ENCODE results near the gene NR6A1. TPM values are rescaled to one million over a fixed set of nuclear protein-coding genes. Genes with fewer than 3 reads are reported as not detected.
A peak's percentile ranks its signal among the peaks of the same experiment; 100 is the strongest.

The NR6A1 gene
- total RNA-seq, 1 experiment from 2014 or later: 164 TPM

DNA sequence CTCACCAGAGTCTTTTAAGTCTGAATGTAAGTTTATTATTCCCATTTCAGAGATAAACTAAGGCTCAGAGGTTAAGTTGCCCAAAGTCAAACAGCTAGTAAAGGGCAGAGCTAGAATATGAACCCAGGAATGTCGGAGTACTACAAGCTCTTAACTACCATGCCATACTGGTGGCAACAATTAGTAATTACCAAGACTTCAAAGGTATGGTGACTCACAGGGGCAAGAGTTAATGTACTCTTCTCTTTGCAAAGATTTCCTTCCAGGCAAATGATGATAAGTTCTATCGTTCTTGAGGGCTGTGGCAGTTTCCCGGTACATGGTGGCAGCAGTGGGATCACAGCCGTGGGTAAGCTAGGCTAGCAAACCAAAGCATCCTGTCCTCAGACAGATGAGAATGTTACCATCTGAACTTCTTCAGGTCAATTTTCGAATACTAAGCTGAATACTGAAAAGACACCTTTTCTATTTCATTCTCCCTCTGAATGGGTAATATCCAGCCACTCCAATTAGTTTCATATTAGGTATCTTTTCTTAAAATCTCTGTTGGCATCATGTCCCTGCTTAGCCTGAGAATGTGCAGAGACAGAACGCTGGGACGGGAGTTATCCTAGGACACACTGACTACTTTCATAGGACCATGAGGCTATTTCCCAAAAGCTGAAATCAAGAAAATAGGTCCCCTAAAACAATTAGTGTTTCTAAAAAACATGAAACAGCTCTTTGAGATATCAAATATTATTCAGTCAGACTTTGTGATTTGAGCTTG lies 147.0 kb downstream of the NR6A1 start:
- CTCF ChIA-PET: interaction anchor here (0.6 to 1.5 kb wide), 5 partner anchors 72 to 248 kb away, joined by 3 to 10 read pairs (median 4); no protein-coding TSS in a partner anchor
- ATAC-seq: no peak
- no peaks in the 10 kb centered on the region for H3K9me3 Mint-ChIP-seq

DNA sequence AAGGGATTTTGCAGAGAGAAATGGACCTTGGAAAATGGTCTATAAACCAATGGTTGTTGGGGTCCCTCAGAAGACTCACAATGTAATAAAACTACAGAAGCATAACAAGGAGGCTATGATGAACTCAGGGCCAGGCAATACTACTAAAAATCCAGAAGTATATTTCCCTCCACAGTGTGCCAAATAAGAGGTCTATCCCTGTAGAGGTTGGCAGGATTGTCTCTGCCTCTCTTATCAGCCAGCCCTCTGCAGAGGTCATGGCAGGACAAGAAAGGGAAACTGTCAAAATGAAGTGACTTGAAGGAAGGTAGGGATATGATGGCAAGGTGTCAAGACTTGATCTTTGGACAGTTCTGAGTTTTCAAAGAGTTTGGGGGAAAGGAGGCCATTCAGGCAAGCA lies 148.2 kb downstream of the NR6A1 start:
- Mint-ChIP-seq H3K36me3 (no peaks in the 10 kb centered on the region), H3K4me3 (no peak overlapping the region), H3K27me3 (ENCODE audit: low read depth) (no peaks in the 10 kb centered on the region), H3K4me1 (peaks cover 34% of the 10 kb centered on the region), H3K27ac (peak overlapping the region; percentile 78), H3K9me3 (no peaks in the 10 kb centered on the region)
- ATAC-seq (no peak), DNase-seq (ENCODE audit: low spot score) (no peak)
- CTCF ChIA-PET: interaction anchor here (0.6 to 2.5 kb wide), 5 partner anchors 15 to 230 kb away, joined by 3 to 10 read pairs (median 5); partner anchors contain the start of gene WDR38
- POLR2A ChIA-PET: no interaction called here
- TF ChIP-seq, protein P1, sequence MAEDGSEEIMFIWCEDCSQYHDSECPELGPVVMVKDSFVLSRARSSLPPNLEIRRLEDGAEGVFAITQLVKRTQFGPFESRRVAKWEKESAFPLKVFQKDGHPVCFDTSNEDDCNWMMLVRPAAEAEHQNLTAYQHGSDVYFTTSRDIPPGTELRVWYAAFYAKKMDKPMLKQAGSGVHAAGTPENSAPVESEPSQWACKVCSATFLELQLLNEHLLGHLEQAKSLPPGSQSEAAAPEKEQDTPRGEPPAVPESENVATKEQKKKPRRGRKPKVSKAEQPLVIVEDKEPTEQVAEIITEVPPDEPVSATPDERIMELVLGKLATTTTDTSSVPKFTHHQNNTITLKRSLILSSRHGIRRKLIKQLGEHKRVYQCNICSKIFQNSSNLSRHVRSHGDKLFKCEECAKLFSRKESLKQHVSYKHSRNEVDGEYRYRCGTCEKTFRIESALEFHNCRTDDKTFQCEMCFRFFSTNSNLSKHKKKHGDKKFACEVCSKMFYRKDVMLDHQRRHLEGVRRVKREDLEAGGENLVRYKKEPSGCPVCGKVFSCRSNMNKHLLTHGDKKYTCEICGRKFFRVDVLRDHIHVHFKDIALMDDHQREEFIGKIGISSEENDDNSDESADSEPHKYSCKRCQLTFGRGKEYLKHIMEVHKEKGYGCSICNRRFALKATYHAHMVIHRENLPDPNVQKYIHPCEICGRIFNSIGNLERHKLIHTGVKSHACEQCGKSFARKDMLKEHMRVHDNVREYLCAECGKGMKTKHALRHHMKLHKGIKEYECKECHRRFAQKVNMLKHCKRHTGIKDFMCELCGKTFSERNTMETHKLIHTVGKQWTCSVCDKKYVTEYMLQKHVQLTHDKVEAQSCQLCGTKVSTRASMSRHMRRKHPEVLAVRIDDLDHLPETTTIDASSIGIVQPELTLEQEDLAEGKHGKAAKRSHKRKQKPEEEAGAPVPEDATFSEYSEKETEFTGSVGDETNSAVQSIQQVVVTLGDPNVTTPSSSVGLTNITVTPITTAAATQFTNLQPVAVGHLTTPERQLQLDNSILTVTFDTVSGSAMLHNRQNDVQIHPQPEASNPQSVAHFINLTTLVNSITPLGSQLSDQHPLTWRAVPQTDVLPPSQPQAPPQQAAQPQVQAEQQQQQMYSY (CRISPR knock-in tag; IDR thresholded peaks at IDR 0.05): no peak
- no peak for TF ChIP-seq ZNF317 (CRISPR knock-in tag; IDR thresholded peaks at IDR 0.05; ENCODE audit: borderline replicate concordance, low read depth)
- no peak for TF ChIP-seq NFATC4 (CRISPR knock-in tag; IDR thresholded peaks at IDR 0.05)
- no peak for TF ChIP-seq OVOL2 (CRISPR knock-in tag; IDR thresholded peaks at IDR 0.05; ENCODE audit: borderline replicate concordance)
- TF ChIP-seq, protein P2, sequence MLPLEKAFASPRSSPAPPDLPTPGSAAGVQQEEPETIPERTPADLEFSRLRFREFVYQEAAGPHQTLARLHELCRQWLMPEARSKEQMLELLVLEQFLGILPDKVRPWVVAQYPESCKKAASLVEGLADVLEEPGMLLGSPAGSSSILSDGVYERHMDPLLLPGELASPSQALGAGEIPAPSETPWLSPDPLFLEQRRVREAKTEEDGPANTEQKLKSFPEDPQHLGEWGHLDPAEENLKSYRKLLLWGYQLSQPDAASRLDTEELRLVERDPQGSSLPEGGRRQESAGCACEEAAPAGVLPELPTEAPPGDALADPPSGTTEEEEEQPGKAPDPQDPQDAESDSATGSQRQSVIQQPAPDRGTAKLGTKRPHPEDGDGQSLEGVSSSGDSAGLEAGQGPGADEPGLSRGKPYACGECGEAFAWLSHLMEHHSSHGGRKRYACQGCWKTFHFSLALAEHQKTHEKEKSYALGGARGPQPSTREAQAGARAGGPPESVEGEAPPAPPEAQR (CRISPR knock-in tag; IDR thresholded peaks at IDR 0.05): no peak
- TF ChIP-seq, protein P3, sequence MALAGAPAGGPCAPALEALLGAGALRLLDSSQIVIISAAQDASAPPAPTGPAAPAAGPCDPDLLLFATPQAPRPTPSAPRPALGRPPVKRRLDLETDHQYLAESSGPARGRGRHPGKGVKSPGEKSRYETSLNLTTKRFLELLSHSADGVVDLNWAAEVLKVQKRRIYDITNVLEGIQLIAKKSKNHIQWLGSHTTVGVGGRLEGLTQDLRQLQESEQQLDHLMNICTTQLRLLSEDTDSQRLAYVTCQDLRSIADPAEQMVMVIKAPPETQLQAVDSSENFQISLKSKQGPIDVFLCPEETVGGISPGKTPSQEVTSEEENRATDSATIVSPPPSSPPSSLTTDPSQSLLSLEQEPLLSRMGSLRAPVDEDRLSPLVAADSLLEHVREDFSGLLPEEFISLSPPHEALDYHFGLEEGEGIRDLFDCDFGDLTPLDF (CRISPR knock-in tag; IDR thresholded peaks at IDR 0.05): no peak
- no peak for TF ChIP-seq NFE2L1 (CRISPR knock-in tag; IDR thresholded peaks at IDR 0.05)
- no peak for TF ChIP-seq KAT7 (CRISPR knock-in tag; IDR thresholded peaks at IDR 0.05; ENCODE audit: borderline replicate concordance)
- TF ChIP-seq, protein P4, sequence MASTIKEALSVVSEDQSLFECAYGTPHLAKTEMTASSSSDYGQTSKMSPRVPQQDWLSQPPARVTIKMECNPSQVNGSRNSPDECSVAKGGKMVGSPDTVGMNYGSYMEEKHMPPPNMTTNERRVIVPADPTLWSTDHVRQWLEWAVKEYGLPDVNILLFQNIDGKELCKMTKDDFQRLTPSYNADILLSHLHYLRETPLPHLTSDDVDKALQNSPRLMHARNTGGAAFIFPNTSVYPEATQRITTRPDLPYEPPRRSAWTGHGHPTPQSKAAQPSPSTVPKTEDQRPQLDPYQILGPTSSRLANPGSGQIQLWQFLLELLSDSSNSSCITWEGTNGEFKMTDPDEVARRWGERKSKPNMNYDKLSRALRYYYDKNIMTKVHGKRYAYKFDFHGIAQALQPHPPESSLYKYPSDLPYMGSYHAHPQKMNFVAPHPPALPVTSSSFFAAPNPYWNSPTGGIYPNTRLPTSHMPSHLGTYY (CRISPR knock-in tag; IDR thresholded peaks at IDR 0.05): no peak
- TF ChIP-seq FOXP4 (CRISPR knock-in tag; IDR thresholded peaks at IDR 0.05): no peak
- no peak for TF ChIP-seq ZNF512 (CRISPR knock-in tag; IDR thresholded peaks at IDR 0.05; ENCODE audit: borderline replicate concordance)
- TF ChIP-seq, protein P5, sequence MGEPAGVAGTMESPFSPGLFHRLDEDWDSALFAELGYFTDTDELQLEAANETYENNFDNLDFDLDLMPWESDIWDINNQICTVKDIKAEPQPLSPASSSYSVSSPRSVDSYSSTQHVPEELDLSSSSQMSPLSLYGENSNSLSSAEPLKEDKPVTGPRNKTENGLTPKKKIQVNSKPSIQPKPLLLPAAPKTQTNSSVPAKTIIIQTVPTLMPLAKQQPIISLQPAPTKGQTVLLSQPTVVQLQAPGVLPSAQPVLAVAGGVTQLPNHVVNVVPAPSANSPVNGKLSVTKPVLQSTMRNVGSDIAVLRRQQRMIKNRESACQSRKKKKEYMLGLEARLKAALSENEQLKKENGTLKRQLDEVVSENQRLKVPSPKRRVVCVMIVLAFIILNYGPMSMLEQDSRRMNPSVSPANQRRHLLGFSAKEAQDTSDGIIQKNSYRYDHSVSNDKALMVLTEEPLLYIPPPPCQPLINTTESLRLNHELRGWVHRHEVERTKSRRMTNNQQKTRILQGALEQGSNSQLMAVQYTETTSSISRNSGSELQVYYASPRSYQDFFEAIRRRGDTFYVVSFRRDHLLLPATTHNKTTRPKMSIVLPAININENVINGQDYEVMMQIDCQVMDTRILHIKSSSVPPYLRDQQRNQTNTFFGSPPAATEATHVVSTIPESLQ (CRISPR knock-in tag; IDR thresholded peaks at IDR 0.05): no peak
- no peak for TF ChIP-seq ZNF281 (CRISPR knock-in tag; IDR thresholded peaks at IDR 0.05)
- no peak for TF ChIP-seq PRRX2 (CRISPR knock-in tag; IDR thresholded peaks at IDR 0.05)
- TF ChIP-seq NR1H2 (CRISPR knock-in tag; IDR thresholded peaks at IDR 0.05): no peak

More for the DNA sequence above, 147.0 kb downstream of the NR6A1 start:
- Mint-ChIP-seq H3K36me3 (no peaks in the 10 kb centered on the region), H3K4me1 (peaks cover 23% of the 10 kb centered on the region), H3K27ac (no peak overlapping the region; the same call in 1 of the 2 replicates), H3K27me3 (ENCODE audit: low read depth) (no peaks in the 10 kb centered on the region), H3K4me3 (no peak overlapping the region)
- no peak for TF ChIP-seq ZNF416 (CRISPR knock-in tag; IDR thresholded peaks at IDR 0.05)
- DNase-seq (ENCODE audit: low spot score): no peak
- POLR2A ChIA-PET: no interaction called here

Data from WTC11 (cell line).